GM18526 (cell line): ENCODE results near the gene EIF1B.

Experiments used
- POLR2A ChIP-seq: IDR thresholded peaks from 3 replicates; pipeline ENCODE4 v1.6.1; 2011; ENCODE audit not compliant: insufficient read length; ENCODE audit errors: extremely low read depth

EIF1B gene

GRCh38 chr3:40332684-40333083 is 23.2 kb downstream of the EIF1B start:
- no peak for TF ChIP-seq POLR2A

- TF ChIP-seq POLR2A = no peak
Measured at GRCh38 chr3:40333416-40333815, 23.9 kb downstream of the EIF1B start.

GRCh38 chr3:40333852-40334251 is 24.3 kb downstream of the EIF1B start:
- no peak for TF ChIP-seq POLR2A

GRCh38 chr3:40336101-40336500 is 26.6 kb downstream of the EIF1B start:
- no peak for TF ChIP-seq POLR2A

- no peak for TF ChIP-seq POLR2A
Measured at GRCh38 chr3:40336511-40337135, 27.1 kb downstream of the EIF1B start.

- no peak for TF ChIP-seq POLR2A
Measured at GRCh38 chr3:40337136-40338108, 27.9 kb downstream of the EIF1B start.

GRCh38 chr3:40339871-40340270 is 30.4 kb downstream of the EIF1B start:
- TF ChIP-seq POLR2A = no peak

GRCh38 chr3:40340541-40341170 is 31.1 kb downstream of the EIF1B start:
- no peak for TF ChIP-seq POLR2A

GRCh38 chr3:40341671-40342070 is 32.2 kb downstream of the EIF1B start:
- no peak for TF ChIP-seq POLR2A

- TF ChIP-seq POLR2A = no peak
Measured at GRCh38 chr3:40350529-40350928, 41.0 kb downstream of the EIF1B start.

GRCh38 chr3:40355410-40355809 is 45.9 kb downstream of the EIF1B start:
- no peak for TF ChIP-seq POLR2A

- no peak for TF ChIP-seq POLR2A
Measured at GRCh38 chr3:40358454-40358853, 48.9 kb downstream of the EIF1B start.
